ENCODE results near the gene PHF10.

The PHF10 gene

GRCh38 chr6:169669889-169670288, 54.4 kb downstream of the PHF10 start:
- no peak for DNase-seq

GRCh38 chr6:169669147-169669546, 55.2 kb downstream of the PHF10 start:
- no peak for DNase-seq

GRCh38 chr6:169668203-169668847, 56.0 kb downstream of the PHF10 start:
- DNase-seq: no peak

GRCh38 chr6:169667716-169668115, 56.6 kb downstream of the PHF10 start:
- no peak for DNase-seq

GRCh38 chr6:169666441-169666840, 57.9 kb downstream of the PHF10 start:
- DNase-seq: no peak

- DNase-seq: no peak
These were observed 59.0 kb downstream of the PHF10 start for GRCh38 chr6:169665289-169665688.

- DNase-seq: no peak
These were observed 60.1 kb downstream of the PHF10 start for GRCh38 chr6:169664227-169664626.

GRCh38 chr6:169663468-169663867, 60.8 kb downstream of the PHF10 start:
- no peak for DNase-seq

- no peak for DNase-seq
These were observed 62.9 kb downstream of the PHF10 start for GRCh38 chr6:169661391-169661756.

GRCh38 chr6:169660751-169661390, 63.4 kb downstream of the PHF10 start:
- no peak for DNase-seq

- DNase-seq: no peak
These were observed 64.3 kb downstream of the PHF10 start for GRCh38 chr6:169659820-169660610.

GRCh38 chr6:169657284-169657610, 67.1 kb downstream of the PHF10 start:
- no peak for DNase-seq

GRCh38 chr6:169656546-169657283, 67.6 kb downstream of the PHF10 start:
- DNase-seq: no peak

- peak in 3 of 4 experiments; percentile 10 to 60 (median 42) for DNase-seq
These were observed 69.5 kb downstream of the PHF10 start for GRCh38 chr6:169654598-169655391.

All from activated CD4-positive, CD25-positive, alpha-beta regulatory T cell (primary cell).